Mammary epithelial cell (primary cell): ENCODE results near the gene SPACDR.

Source experiments
- CTCF ChIP-seq, 2 donors: IDR thresholded peaks in 1 of 2; conservative IDR thresholded peaks in 1 of 2; 2 replicates each; pipeline ENCODE4 v1.5.1; 2011 to 2012; ENCODE audit warnings: inconsistent platforms in 2 of 2, low read length in 2 of 2, mild to moderate bottlenecking in 2 of 2, control low read depth in 1 of 2, low read depth in 1 of 2; ENCODE audit not compliant: insufficient read depth in 1 of 2; ENCODE audit errors: extremely low read depth in 1 of 2
- EZH2 ChIP-seq: IDR thresholded peaks from 2 replicates; pipeline ENCODE4 v1.6.1; 2012; ENCODE audit warnings: low read length, inconsistent platforms, borderline replicate concordance

DNA sequence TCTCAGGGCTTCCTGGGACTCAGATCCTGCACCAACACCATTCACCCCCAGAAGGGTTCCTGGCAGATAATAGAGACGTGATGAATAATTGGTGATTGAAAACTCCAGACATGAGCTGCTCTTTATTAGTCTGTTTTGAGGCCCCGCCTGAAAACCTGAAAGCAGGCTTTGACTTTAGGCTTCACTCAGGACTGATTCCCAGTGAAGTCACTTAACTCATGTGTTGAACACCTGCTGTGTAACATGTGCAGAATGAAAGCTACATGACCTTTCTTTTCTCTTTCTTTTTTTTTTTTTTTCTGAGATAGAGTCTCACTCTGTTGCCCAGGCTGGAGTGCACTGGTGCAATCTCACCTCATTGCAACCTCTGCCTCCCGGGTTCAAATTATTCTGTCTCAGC, 8.9 kb downstream of the SPACDR start:
- TF ChIP-seq CTCF (conservative IDR thresholded peaks at IDR 0.05 in 1 of 2, IDR thresholded peaks at IDR 0.05 in 1 of 2; ENCODE audit: extremely low read depth in 1 of 2, insufficient read depth in 1 of 2, low read depth in 1 of 2, low read length in 2 of 2) (no peak), EZH2 (no peak)
